HUDEP-2 (cell line): Measurements from ENCODE around the gene ST7.
"Not testable (repeated sequence)": the region's sequence is repeated elsewhere in the genome, so short reads cannot be mapped to it uniquely, and the experiment has no call there.

Experiments used
- DNase-seq, 76 experiments: peaks; one replicate each; lab custom pipeline; 2025; ENCODE audit not compliant: unreplicated experiment in 76 of 76; lab: John Stamatoyannopoulos, UW

ST7 gene

DNA sequence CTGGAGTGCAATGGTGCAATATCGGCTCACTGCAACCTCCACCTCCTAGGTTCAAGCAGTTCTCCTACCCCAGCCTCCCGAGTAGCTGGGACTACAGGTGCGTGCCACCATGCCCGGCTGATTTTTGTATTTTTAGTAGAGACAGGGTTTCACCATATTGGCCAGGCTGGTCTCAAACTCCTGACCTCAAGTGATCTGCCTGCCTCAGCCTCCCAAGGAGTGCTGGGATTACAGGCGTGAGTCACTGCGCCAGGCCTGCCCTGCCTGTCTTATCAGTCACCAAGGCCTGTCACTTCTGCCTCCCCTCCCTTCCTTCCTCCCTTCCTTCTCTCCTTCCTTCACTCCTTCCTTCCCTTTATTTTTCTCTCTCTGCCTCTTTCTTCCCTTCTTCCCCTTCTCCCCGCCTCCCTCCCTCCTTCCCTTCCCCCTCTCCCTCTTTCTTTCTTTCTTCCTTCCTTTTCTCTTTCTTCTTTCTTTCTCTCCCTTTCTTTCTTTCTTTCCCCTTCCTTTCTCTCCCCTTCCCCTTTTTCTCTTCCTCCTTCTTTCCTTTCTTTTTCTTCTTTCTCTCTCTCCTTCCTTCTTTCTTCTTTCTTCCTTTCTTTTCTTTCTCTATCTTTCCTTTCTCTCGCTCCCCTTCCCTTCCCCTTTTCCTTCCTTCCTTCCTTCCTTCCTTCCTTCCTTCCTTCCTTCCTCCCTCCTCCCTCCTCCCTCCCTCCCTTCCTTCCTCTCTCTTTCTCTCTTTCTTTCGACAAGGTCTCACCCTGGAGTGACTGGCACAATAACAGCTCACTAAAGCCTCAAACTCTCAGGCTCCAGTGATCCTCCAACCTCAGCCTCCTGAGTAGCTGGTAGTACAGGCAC, 3.1 kb upstream of the ST7 start:
- DNase-seq: peak in 67 of 76 experiments; percentile 16 to 78 (median 48)

DNA sequence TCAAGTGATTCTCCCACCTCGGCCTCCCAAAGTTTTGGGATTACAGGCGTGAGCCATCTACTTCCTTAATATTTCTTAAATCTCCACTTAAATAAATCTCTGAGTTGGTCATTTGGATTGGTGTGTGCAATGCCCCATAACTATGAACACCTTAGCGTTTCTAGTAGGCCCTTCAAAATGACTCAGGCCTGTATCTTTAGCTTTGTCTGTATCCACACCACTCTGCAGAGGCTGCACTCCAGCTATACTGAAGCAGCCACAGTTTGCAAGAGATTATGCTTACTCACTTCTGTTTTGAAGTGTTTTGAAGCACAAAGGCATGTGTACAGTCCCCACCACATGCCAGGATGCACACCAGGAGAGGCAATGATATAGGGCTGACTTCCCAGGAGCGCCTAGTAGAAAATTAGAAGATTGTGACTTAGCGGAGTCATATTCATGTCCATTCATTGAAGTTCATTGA, 2.4 kb upstream of the ST7 start:
- DNase-seq: peak in 30 of 76 experiments; percentile 4 to 64 (median 23)

DNA sequence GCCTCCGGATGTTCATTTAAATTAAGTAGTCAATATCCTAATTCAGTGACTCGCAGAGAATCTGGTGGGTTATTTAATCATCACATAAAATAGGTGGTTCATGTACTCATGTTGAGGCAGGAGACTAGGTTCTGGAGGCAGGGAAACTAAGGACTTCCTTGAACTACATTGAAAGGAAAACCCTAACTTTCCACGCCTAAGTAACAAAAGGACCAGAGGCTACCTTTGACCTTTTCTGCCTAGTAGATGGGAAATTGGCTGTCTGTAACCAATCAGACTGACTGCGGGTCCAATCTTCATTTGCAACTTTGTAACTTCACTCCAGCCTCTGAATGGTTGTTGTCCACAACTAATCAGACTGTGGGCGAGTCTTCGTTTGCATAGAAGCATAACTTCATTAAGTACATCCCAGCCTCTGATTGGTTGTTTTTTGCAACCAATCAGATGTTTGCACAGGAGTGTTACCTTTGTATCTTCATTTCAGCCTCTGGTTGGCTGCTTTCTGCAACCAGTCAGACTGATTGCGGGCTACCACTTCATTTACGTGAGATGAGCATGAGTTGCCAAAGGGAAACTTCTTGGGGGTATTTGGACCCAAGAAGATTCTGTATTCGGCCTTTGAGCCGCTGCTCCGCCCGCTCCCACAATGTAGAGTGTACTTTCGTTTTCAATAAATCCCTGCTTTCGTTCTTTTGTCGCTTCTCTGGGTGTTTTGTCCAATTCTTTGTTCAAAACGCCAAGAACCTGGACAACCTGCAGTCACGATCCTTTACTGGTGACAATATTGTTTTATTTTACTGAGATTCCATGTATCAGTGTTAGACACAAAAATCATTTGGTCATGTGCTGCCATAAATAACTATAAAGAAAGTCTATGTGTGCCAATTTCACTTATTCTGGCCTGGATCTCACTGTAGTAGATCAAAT, 1.7 kb upstream of the ST7 start:
- DNase-seq: peak in 4 of 76 experiments; percentile 1 to 32 (median 22)

DNA sequence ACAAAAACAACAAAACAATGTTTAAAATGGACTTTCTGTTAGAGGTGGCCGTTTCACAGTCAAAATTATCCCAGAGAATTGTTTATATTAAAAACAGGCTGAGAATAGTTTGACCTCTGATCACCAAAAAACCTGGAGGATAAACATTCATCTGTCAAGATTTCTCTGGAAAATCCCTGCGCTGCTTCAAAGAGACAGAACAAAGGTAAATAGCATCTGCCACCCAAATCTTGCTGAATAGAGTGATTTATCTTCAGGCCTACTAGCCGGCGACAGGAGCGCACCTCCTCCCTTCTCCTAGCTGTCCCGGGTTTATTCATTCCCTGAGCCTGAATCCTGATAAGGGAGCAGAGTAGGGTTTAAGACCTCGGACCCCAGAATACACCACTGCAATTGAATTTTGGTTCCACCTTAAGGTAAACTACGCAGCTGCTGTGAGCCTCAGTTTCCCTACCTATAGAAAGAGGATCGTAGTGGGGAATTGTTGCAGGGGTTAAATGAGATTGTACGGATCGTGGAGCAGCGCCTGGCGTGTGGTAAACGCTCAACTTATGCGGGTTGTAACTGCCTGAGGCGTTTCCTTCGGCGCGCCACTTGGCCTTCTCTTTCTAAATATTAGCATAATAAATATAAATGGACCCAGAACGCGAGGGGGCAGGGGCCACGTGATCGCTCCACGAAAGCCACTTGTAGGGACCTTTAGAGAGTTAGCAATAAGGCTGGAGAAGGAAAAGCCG, 498 bp upstream of the ST7 start:
- peak in 51 of 76 experiments; percentile 2 to 72 (median 41) for DNase-seq

DNA sequence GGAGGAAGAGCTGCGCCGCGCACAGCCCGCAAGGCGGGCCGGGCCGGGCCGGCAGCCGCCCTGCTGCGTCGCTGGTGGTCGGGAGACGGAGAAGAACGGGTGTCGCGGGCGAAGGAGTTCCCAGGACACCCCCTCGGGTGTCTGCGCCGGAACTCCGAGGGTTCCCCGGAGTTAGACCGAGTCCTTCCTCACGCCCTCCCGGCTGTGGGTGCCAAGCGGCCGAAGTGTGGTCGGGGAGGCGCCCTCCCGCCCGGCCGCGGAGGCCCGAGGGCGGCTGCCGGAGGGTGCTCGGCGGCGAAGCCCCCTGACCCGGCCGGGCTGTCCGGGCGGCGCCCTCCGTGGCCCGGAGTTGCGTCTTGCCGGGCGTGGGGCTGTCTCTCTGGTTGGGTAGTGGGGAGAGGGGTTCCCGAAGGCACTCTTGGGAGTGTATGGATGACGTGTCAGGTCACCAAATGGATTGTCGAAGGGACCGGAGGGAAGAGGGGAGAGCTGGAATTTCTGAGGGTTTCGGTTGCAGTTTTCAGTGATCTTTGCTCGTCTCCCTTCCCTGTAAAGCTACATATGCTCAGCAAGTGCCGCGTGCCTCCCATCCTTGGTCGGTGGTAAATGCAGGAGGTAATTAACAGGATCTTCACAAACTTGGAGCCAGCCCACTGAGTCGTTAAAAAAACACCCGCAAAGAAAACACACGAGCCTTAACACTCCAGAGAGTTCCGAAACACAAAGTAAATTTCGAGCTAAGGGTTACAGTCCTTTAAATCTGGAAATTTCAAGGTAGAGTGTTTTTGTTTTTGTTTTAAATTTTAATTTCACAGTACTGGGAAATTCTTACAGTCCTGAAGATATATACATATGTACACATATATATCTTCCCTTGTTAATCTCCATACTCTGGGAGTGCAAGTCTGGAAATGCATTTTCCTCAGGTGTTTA, 871 bp downstream of the ST7 start:
- DNase-seq: peak in 46 of 76 experiments; percentile 7 to 63 (median 32)

DNA sequence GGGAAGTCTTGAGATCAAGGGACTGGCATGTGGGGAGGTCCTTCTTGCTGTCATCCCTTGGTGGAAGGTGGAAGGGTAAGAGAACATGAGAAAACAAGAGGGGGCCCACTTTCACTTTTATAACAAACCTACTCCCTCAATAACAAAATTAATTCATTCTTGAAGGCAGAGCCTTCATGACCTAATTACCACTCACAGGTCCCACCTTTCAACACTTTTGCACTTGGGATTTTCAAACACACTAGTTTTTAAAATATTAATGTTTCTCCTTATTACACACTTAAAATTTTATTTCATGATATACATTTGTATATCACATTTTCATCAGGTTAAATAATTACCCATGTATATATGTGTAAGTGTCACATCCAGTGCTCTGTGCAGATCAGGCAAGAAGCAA, 2.0 kb downstream of the ST7 start:
- peak in 1 of 76 experiments; percentile 4 for DNase-seq

DNA sequence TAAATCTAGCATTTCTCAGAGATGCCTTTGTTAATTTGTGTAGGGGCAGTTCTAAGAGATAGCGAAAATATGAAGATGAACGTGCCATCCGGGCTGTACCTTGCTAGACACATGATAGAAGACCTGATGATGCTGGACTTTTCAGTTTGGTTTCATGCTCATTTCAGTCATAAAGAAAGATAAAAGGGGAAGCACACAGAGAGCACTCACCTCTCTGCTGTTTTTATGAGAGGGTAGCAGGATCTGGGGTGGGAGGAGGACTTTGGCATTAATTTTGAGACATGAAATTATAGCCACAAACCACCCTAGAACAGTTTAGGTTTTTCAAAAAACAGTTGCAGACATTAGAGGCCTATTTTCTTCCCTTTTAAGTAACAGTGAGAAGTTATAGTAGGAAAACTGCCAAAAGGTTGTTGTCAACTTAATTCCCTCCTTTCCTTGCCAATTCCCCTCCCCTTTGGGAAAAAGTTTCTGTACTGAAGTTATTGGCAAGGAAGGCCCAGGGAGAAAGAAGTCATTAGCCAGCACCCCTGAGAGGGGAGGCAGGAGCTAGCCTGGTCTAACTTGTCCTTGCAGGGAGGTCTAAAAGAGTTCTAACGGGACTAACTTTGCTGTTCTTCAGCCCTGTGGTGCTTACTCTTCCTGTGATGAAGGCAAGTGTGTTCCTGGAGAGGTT, 2.6 kb downstream of the ST7 start:
- DNase-seq: no peak

DNA sequence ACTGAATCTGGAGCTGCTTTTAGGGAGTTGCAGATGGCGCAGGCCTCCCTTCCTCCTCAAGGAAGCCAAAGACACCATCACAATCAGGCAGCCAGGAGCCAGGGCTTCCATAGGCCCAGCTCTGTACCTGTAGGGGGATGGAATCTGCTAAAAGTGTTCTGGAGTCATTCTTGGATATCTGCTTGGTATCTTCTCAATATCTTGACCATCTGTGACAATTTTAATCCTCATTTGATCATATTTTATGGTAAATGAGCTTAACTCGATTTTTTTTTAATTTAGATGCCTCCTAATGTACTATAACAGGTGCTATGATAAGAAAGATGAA, 3.1 kb downstream of the ST7 start:
- DNase-seq: no peak

DNA sequence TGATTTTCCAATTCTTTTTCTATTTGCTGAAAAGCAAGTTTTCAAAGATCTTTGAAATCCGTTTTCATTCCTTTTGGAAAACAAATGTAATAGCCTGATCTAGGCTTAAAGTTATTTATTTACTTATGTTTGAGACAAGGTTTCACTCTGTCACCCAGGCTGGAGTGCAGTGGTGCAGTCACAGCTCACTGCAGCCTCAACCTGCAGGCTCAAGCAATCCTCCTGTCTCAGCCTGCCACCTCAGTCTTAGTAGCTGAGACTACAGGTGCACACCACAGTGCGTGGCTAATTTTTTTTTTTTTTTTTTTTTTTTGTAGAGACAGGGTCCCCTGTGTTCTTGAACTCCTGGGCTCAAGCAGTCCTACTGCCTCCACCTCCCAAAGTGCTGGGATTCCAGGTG, 4.6 kb downstream of the ST7 start:
- no peak for DNase-seq

DNA sequence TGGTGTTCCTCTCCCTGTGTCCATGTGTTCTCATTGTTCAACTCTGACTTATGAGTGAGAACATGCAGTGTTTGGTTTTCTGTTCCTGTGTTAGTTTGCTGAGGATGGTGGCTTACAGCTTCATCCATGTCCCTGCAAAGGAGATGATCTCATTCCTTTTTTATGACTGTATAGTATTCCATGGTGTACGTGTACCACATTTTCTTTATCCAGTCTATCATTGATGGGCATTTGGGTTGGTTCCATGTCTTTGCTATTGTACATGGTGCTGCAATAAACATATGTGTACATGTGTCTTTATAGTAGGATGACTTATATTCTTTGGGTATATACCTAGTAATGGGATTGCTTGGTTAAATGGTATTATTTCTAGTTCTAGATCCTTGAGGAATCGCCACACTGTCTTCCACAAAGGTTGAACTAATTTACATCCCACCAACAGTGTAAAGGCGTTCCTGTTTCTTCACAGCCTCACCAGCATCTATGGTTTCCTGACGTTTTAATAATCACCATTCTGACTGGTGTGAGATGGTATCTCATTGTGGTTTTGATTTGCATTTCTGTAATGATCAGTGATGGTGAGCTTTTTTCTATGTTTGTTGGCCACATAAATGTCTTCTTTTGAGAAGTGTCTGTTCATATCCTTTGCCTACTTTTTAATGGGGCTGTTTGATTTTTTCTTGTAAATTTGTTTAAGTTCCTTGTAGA, 8.8 kb downstream of the ST7 start:
- not testable (repeated sequence) for DNase-seq

DNA sequence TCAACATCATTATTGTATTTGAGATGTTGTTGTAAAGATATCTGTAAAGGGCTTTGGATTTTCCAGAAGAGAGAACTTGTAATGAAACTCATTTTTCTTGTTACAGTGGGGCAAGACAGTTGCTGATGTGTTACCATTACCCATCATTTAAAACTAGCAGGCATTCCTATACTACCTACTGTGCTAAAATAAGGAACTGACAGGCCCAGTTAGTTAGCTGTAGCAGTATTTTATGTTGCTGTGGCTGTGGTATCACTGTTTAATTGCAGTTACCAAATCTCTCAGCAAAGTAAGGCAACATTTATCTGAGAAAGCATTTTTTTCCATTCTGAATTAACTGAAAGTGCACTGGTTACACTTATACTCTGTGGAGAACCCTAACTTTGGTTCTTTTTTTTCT, 9.9 kb downstream of the ST7 start:
- DNase-seq: no peak

DNA sequence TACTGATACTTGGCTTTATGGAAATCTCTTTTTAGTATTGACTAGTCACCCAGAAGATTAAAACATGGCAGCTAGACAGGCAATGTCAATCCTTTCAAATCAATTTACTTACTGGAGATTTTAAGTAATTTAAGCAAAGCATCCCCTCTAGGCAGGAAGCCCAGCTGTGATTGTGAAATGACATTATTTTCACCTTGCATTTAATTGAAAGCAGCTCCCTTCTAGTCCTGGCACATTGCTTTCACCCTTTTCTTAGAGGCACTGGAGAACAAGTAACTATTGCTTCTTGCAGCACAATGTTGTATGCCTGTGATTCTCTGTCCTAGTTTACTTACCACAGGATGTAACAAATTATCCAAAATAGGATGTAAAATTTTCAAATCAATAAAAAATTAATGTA, 13.3 kb downstream of the ST7 start:
- DNase-seq: no peak

DNA sequence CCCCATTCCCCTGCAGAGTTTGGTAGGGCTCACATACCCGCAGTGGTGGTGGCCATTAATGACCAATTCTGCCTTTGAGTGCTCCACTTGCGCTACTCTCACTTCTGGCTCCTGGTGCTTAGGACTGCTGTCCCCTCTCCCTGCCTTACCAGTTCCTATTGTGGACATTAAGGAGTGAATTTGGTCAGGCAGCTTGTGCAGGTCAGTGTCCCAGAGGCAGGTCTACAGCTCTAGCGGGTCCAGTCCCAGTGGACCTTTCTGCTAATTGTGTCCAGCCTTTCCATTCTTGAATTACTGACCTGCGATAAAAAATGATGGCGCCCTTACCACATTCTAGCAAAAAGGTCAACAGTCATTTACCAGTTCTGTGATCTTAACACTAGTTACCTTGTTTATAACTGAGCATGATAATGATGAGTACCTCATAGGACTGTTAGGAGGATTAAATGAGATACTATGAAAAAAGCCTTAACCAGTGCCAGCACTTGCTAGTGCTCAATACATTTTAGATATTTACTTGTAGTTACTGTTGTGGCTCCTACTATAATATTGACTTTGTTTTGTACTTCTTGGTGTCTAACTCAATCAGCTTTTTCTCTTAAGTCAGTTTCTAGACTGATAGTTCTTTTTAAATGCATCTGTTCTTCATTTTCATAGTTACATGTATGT, 14.1 kb downstream of the ST7 start:
- no peak for DNase-seq

DNA sequence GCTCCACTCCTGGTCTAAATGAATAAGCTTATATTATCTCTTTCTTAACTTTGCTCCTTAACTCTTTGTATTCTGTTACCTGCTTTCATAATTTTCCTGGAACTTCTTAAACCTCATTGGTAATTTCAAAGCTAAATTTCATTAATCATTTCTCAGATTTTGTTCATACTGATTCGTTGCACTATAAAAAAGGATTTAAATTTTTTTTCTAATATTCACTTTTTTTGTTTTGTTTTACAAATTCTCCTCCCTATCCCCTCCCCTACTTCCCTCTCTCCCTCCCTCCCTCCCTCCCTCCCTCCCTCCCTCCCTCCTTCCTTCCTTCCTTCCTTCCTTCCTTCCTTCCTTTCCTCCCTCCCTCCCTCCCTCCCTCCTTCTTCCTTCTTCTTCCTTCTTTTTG, 14.7 kb downstream of the ST7 start:
- no peak for DNase-seq

DNA sequence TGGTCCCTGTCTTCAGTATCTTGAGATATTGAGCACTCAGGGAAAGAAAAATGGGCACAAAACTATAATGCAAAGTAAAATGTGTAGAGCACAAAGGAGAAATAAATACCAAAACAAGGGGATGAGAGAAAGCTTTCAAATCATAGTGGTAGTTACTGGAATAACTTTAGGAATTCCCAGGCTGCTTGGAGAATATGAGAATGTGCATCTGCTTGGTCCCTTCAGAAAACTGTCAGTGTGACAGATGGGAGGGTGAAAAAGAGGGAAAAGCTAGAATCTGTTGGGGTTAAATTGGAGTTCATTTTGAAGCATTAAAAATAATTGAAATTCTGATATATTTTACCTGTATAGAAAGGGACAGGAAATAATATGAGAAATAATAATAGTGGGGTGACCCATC, 15.3 kb downstream of the ST7 start:
- no peak for DNase-seq

DNA sequence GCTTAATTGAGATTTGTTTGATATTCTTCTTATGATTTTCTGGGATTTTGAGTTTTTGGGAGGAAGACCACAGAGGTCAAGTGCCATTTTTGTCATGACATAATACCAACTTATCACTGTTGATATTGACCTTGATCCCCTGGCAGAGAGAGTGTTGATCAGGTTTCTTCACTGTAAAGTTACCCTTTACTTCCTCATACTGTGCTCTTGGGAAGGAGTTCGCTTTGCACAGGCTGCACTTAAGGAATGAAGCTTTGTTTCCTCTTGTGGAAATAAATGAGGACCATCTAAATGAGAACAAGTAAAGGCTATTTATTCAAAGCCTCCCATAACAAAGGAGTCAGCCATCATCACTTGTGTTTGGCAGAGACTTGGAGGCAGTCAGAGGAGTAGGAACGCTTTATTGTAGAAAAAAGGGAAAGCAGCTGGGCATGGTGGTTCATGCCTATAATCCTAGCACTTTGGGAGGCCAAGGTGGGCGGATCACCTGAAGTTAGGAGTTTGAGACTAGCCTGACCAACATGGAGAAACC, 16.1 kb downstream of the ST7 start:
- no peak for DNase-seq

DNA sequence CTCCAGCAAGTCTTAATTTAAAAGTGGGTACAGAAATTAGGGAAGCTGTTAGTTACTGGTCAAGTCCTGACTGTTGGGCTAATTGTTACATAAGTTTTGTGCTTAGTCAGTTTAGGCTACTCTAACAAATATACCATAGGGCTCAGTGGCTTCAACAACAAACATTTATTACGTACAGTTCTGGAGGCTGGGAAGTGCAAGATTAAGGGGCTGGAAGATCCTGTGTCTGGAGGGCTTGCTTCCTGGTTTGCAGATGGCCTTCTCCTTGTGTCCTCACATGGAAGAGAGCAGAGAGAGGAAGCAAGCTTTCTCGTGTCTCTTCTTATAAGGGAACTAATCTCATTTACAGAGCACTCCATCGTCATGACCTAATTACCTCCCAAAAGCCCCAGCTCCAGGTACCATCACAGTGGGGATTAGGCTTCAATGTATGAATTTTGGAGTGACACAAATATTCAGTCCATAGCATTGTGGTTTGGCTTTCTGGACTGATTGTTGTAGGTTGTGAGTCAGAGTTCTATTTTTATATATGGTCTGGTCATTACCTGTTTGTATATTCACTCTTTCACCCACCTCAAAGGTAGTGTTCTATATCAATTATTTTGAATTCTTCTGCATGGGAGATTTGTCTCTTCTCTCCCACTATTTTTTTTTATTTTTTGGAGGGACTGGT, 17.1 kb downstream of the ST7 start:
- DNase-seq: no peak
